Smooth muscle cell of bladder (primary cell): ENCODE measurements around the gene CHPF2. TPM values are rescaled to one million over a fixed set of nuclear protein-coding genes. Genes with fewer than 3 reads are reported as not detected.

ENCODE experiments used
- total RNA-seq: library from RNA; depleted of rRNA; stranded (reverse); fragments of >200 nt; gene quantifications from 2 replicates; pipeline ENCODE4 v1.2.3, GENCODE V29; 2014

The CHPF2 gene, protein sequence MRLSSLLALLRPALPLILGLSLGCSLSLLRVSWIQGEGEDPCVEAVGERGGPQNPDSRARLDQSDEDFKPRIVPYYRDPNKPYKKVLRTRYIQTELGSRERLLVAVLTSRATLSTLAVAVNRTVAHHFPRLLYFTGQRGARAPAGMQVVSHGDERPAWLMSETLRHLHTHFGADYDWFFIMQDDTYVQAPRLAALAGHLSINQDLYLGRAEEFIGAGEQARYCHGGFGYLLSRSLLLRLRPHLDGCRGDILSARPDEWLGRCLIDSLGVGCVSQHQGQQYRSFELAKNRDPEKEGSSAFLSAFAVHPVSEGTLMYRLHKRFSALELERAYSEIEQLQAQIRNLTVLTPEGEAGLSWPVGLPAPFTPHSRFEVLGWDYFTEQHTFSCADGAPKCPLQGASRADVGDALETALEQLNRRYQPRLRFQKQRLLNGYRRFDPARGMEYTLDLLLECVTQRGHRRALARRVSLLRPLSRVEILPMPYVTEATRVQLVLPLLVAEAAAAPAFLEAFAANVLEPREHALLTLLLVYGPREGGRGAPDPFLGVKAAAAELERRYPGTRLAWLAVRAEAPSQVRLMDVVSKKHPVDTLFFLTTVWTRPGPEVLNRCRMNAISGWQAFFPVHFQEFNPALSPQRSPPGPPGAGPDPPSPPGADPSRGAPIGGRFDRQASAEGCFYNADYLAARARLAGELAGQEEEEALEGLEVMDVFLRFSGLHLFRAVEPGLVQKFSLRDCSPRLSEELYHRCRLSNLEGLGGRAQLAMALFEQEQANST
- 70.1 and 101 TPM in 2 replicates for total RNA-seq

DNA sequence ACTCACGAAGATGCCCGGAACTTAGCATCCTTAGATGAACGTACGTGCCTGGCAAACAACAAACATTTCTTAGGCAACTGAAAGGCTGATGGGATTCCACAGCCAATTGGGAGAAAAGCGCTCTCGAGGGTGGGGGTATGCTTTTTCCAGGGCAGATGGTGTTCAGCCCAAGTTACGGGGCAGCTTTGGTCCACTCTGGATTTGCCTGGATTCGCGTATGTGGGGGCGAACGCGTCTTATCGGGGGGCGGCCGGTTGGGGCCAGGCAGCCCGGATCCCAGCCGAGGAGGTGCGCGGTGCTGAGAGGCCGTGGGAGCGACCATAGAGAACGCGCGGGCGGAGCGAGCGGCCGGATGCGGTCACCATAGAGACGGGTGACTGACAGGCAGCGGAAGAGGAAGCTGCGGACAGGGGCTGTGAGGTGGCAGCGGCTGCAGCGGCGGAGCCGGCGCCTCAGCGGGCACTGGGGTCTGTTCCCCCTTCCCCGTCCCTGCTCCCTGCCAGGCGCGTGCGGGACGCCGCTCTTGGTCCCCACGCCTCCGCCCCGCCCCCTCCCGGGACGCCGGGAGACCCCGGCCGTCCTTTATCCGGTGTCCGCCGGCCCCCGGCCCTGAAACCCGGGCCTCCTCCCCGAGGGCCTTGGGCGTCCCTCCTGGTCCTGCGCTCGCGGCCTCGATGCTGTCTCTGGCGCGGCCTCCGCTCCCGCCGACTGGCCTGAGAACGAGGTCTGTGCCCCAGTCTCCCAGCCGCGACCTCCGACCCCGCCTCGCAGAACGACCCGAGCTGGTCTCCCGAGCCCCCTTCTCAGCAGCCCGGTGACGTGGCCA lies at the start of gene CHPF2:
Gene CHPF2 (plus strand): TSS at position 393 of the 826 bp plus-strand sequence. CDS start 1,529 bp downstream, outside the sequence.

GRCh38 chr7:151186640-151187408 lies 45.5 kb upstream of the CHPF2 start, which contains the start of gene ASB10:
ASB10 (minus strand) TSS chr7:151187250; CDS start chr7:151187130, 120 bp downstream.

DNA sequence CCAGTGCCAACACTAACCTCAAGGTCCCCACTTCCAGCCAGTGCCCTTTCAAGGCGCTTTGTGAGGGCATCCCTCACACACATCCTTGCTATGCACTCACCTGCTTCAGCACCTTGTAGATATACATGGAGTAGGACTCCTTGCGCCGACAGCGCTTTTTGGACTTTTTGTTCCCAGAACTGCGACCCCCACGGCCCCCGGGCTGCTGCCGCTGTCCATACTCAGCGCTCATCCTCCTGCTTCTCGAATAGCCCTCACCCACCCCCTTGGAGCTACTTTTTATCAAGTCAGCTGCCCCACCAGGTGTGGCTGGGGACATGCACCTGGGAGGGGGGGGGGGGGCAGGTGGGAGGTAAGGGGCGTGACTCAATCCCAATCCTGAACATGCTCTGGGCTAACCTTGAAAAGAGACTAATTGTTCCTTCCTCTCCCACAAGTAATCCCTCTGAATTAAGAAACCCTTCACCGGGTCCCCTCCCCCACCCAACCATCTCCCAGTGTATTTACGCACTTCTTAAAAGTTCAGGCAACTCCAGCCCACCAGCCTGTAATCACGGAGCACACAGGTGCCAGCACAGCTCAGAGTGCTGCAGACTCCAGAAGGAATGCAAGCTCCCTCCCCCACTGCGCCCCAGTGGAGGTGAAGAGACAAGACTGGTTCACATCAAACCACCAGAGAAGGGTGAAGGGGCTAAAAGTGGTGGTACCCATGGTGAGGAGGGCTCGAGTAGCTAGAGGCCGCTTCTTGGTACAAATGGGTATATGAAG lies 22.0 kb upstream of the CHPF2 start, which contains the start of gene H2BK1:
Gene H2BK1 (minus strand): TSS at position 402 of the 768 bp plus-strand sequence. CDS start 170 bp downstream, at position 232.

GRCh38 chr7:151226875-151227782 lies 5.2 kb upstream of the CHPF2 start, which contains the start of gene ABCF2:
ABCF2 (minus strand) TSS chr7:151227205; CDS start chr7:151226458, 747 bp downstream.

GRCh38 chr7:151248346-151249033 lies 16.2 kb downstream of the CHPF2 start, which contains the start of gene SMARCD3:
SMARCD3 (minus strand) TSS chr7:151248694; CDS start chr7:151248562, 132 bp downstream.

Other genes starting within 250 kb of the CHPF2 start
- gene NOS3, start 241.5 kb upstream of the CHPF2 start, total RNA-seq = 1.3 TPM in 2 replicates
- 0.37 TPM in 1 of 2 replicates, not detected in the other for gene ATG9B, start 208.0 kb upstream of the CHPF2 start, total RNA-seq
- 19.2 and 24.5 TPM in 2 replicates for gene ABCB8, start 204.0 kb upstream of the CHPF2 start, total RNA-seq
- gene ASIC3, start 184.0 kb upstream of the CHPF2 start, total RNA-seq = 0.14 and 0.37 TPM in 2 replicates
- gene CDK5, start 174.6 kb upstream of the CHPF2 start, total RNA-seq = 26.7 and 30.1 TPM in 2 replicates
- gene SLC4A2, start 172.9 kb upstream of the CHPF2 start, total RNA-seq = 58.6 and 78.7 TPM in 2 replicates
- 74.5 and 76.1 TPM in 2 replicates for gene FASTK, start 151.7 kb upstream of the CHPF2 start, total RNA-seq
- gene TMUB1, start 149.0 kb upstream of the CHPF2 start, total RNA-seq = 13.2 and 17.4 TPM in 2 replicates
- 26.2 and 40.4 TPM in 2 replicates for gene AGAP3, start 146.0 kb upstream of the CHPF2 start, total RNA-seq
- not detected in 2 replicates for gene GBX1, start 64.8 kb upstream of the CHPF2 start, total RNA-seq
- gene ASB10, start 45.2 kb upstream of the CHPF2 start, total RNA-seq = not detected in 2 replicates
- gene H2BK1, start 22.0 kb upstream of the CHPF2 start, total RNA-seq = not detected in 2 replicates
- gene ABCF2, start 5.3 kb upstream of the CHPF2 start, total RNA-seq = 60.3 and 62.2 TPM in 2 replicates
- 46.6 and 53.7 TPM in 2 replicates for gene SMARCD3, start 16.2 kb downstream of the CHPF2 start, total RNA-seq
- gene NUB1, start 109.3 kb downstream of the CHPF2 start, total RNA-seq = 36.0 and 41.0 TPM in 2 replicates
- 3.1 and 7.1 TPM in 2 replicates for gene WDR86, start 177.6 kb downstream of the CHPF2 start, total RNA-seq
- gene CRYGN, start 207.7 kb downstream of the CHPF2 start, total RNA-seq = 0.14 and 0.74 TPM in 2 replicates